B cell (primary cell): ENCODE data around the gene STX10. TPM values are rescaled to one million over a fixed set of nuclear protein-coding genes. Genes with fewer than 3 reads are reported as not detected.

Experiments used
- ATAC-seq: fragments of 200-7000 bp; cut with Tn5 transposase; one replicate; pipeline ENCODE4 v1.10.0; 2021; ENCODE audit warnings: low read depth, mild to moderate bottlenecking, moderate number of reproducible peaks, moderate library complexity
- CTCF ChIA-PET: fragments of 350-600 bp; sonication (Branson Sonifier 250); formaldehyde crosslinking; loops from one replicate; lab custom pipeline; 2021; ENCODE audit warnings: antibody characterized with exemption, inconsistent platforms; lab: Charles Lee
- POLR2A ChIA-PET: fragments of 350-600 bp; sonication (Branson Sonifier 250); formaldehyde crosslinking; loops from one replicate; lab custom pipeline; 2021; ENCODE audit warnings: antibody characterized with exemption; lab: Charles Lee
- DNase-seq: peaks from one replicate; pipeline ENCODE4 v3.0.0; 2013
- H2AFZ ChIP-seq: 2 replicates; pipeline ENCODE4 v1.6.1; 2012; ENCODE audit warnings: mild to moderate bottlenecking, low read depth, low read length; ENCODE audit not compliant: insufficient read depth, poor library complexity, severe bottlenecking
- H3K27ac ChIP-seq, 2 donors: 1 replicate in 1 of 2; 2 replicates in 1 of 2; pipeline ENCODE4 v1.5.1; 2012 to 2013; ENCODE audit warnings: low read length in 2 of 2, mild to moderate bottlenecking in 2 of 2, moderate library complexity in 1 of 2
- H3K27me3 ChIP-seq, 4 experiments: fragments of 200-600 bp in 1 of 4; sonication (generic) in 1 of 4; replicated peaks in 1 of 4; 1 replicate in 2 of 4; 2 replicates in 2 of 4; pipeline versions ENCODE4 v1.6.1 to v1.7.0; 2013 to 2016; ENCODE audit warnings: low read length in 3 of 4, mild to moderate bottlenecking in 2 of 4, mixed read lengths in 1 of 4, moderate library complexity in 1 of 4; ENCODE audit not compliant: insufficient read depth in 4 of 4, control insufficient read depth in 3 of 4; ENCODE audit errors: control extremely low read depth in 1 of 4
- H3K36me3 ChIP-seq, 2 experiments: replicated peaks in 1 of 2; 1 replicate in 1 of 2; 2 replicates in 1 of 2; pipeline versions ENCODE4 v1.6.1 to v1.7.1; 2013; ENCODE audit warnings: low read length in 1 of 2; ENCODE audit not compliant: insufficient read depth in 2 of 2, control insufficient read depth in 1 of 2; ENCODE audit errors: control extremely low read depth in 1 of 2, extremely low read depth in 1 of 2
- H3K4me1 ChIP-seq, 2 donors: fragments of 200-600 bp in 1 of 2; sonication (generic) in 1 of 2; 1 replicate in 1 of 2; 2 replicates in 1 of 2; pipeline versions ENCODE4 v1.5.1 to v1.6.1; 2013 to 2017; ENCODE audit warnings: low read length in 2 of 2; ENCODE audit not compliant: control insufficient read depth in 2 of 2, insufficient read depth in 2 of 2
- H3K4me2 ChIP-seq: replicated peaks from 2 replicates; pipeline ENCODE3; 2012; ENCODE audit warnings: mild to moderate bottlenecking, low read depth, low read length; ENCODE audit not compliant: poor library complexity, severe bottlenecking
- H3K4me3 ChIP-seq, 5 experiments: fragments of 200-600 bp in 1 of 5; sonication (generic) in 1 of 5; 1 replicate in 3 of 5; 2 replicates in 2 of 5; pipeline versions ENCODE4 v1.5.1 to v1.7.0; 2011 to 2016; ENCODE audit warnings: low read length in 4 of 5, mild to moderate bottlenecking in 4 of 5, low read depth in 2 of 5, control low read depth in 1 of 5, moderate library complexity in 1 of 5; ENCODE audit not compliant: insufficient read depth in 1 of 5; ENCODE audit errors: control extremely low read depth in 1 of 5, extremely low read depth in 1 of 5
- H3K79me2 ChIP-seq: fragments of 200-600 bp; sonication (generic); one replicate; pipeline ENCODE4 v1.6.0; 2016; ENCODE audit warnings: low read length; ENCODE audit not compliant: control insufficient read depth, insufficient read depth
- H3K9ac ChIP-seq: fragments of 200-600 bp; sonication (generic); 2 replicates; pipeline ENCODE4 v1.6.1; 2017; ENCODE audit warnings: mild to moderate bottlenecking, low read length, moderate library complexity
- H3K9me3 ChIP-seq, 3 donors: one replicate each; pipeline versions ENCODE4 v1.6.1 to v1.7.1; 2013; ENCODE audit warnings: low read length in 2 of 3; ENCODE audit not compliant: control insufficient read depth in 2 of 3, insufficient read depth in 1 of 3; ENCODE audit errors: control extremely low read depth in 1 of 3
- H4K20me1 ChIP-seq: 2 replicates; pipeline ENCODE4 v1.6.0; 2012; ENCODE audit warnings: mild to moderate bottlenecking, low read length; ENCODE audit not compliant: insufficient read depth, control insufficient read depth, poor library complexity, severe bottlenecking
- H3K27ac Mint-ChIP-seq: one replicate; pipeline ENCODE4 v1.8.0; 2021; ENCODE audit warnings: mixed read lengths
- H3K27me3 Mint-ChIP-seq: one replicate; pipeline ENCODE4 v1.8.0; 2021; ENCODE audit warnings: mixed read lengths
- H3K4me1 Mint-ChIP-seq: one replicate; pipeline ENCODE4 v1.8.0; 2021; ENCODE audit warnings: mixed read lengths
- H3K4me3 Mint-ChIP-seq: one replicate; pipeline ENCODE4 v1.8.0; 2021; ENCODE audit warnings: mixed read lengths
- H3K9me3 Mint-ChIP-seq: one replicate; pipeline ENCODE4 v1.8.0; 2022; ENCODE audit warnings: mixed read lengths; ENCODE audit not compliant: insufficient read depth
- CTCF ChIP-seq: fragments of 200-600 bp; IDR thresholded peaks from one replicate; pipeline ENCODE4 v1.8.0; 2022; ENCODE audit warnings: antibody characterized with exemption, mild to moderate bottlenecking
- EZH2 ChIP-seq: IDR thresholded peaks from 2 replicates; pipeline ENCODE4 v1.6.1; 2012; ENCODE audit warnings: borderline replicate concordance, low read depth, mild to moderate bottlenecking, moderate library complexity, low read length; ENCODE audit not compliant: insufficient read depth, poor library complexity, severe bottlenecking
- WGBS: methylation state at CpG from one replicate; pipeline ENCODE4 v1.1.5; 2013; ENCODE audit warnings: missing lambda C conversion rate; ENCODE audit not compliant: insufficient coverage; 5-methylcytosine and 5-hydroxymethylcytosine counted together
- intact Hi-C: fragments of 100-400 bp; cut with micrococcal nuclease; formaldehyde crosslinking; loops from one replicate; pipeline ENCODE4 v1.10.0; 2022
- polyA plus RNA-seq: library from polyadenylated mRNA; depleted of rRNA; stranded (reverse); fragments of >200 nt; gene quantifications from 2 replicates; pipeline ENCODE4 v1.2.3, GENCODE V29; 2012
- total RNA-seq, 2 donors: library from RNA; stranded (reverse); fragments of 120-200 nt in 1 of 2; gene quantifications; 1 replicate in 1 of 2; 2 replicates in 1 of 2; pipeline versions ENCODE4 v1.2.3 to v1.2.4, GENCODE V29; 2013 to 2022

STX10 gene
- total and polyA plus RNA-seq, 2 donors (not counting 1 experiment from before 2014, with no cell fraction given), result 59.0 to 147 TPM

- H3K79me2 ChIP-seq, result peaks cover 49% of the 10 kb centered on the region
- intact Hi-C loops, result no loop called here
- H3K9me3 ChIP-seq, result no peaks in the 10 kb centered on the region
- H3K4me1 ChIP-seq, result peaks cover 52 to 68% of the 10 kb centered on the region in 2 donors
- no peak overlapping the region for H3K4me3 ChIP-seq
- no peaks in the 10 kb centered on the region for H3K27me3 ChIP-seq
- DNase-seq, result no peak
- TF ChIP-seq CTCF (no peak), EZH2 (no peak)
- H2AFZ ChIP-seq, result peak overlapping the region; percentile 15
- CTCF ChIA-PET, result interaction anchor here (0.8 to 1.5 kb wide), 3 partner anchors 18 to 208 kb away, joined by 3 to 4 read pairs (median 3); no protein-coding TSS in a partner anchor
- Mint-ChIP-seq H3K27ac (peak overlapping the region; percentile 93), H3K4me1 (peaks cover 55% of the 10 kb centered on the region), H3K27me3 (no peaks in the 10 kb centered on the region), H3K9me3 (no peaks in the 10 kb centered on the region), H3K4me3 (peak overlapping the region; percentile 75)
- no peaks in the 10 kb centered on the region for H4K20me1 ChIP-seq
- H3K36me3 ChIP-seq, result no peaks in the 10 kb centered on the region
- POLR2A ChIA-PET, result interaction anchor here (0.6 to 1.6 kb wide), 5 partner anchors 17 to 575 kb away, joined by 3 to 8 read pairs (median 4); a partner anchor contains a TSS
- H3K9ac ChIP-seq, result peak overlapping the region; percentile 23
- H3K4me2 ChIP-seq, result peak overlapping the region; percentile 56
- no peak for ATAC-seq
- peak overlapping the region; percentile 59 to 72 for H3K27ac ChIP-seq
- WGBS, result 56% methylated on average over 6 of the region's 12 CpGs
Measured at GRCh38 chr19:13173139-13173737, 23.1 kb upstream of the STX10 start.
